HG03460 (cell line): ENCODE measurements around the gene ARMC7.

Source experiments
- ATAC-seq: cut with Tn5 transposase; IDR thresholded peaks from one replicate; pipeline ENCODE4 v1.9.1; 2021; ENCODE audit not compliant: unreplicated experiment

The ARMC7 gene

GRCh38 chr17:75077496-75078283 lies 32.1 kb upstream of the ARMC7 start:
- ATAC-seq: no peak

- no peak for ATAC-seq
These were observed 31.3 kb upstream of the ARMC7 start for GRCh38 chr17:75078284-75079022.

- ATAC-seq: no peak
These were observed 30.8 kb upstream of the ARMC7 start for GRCh38 chr17:75079023-75079373.

GRCh38 chr17:75081611-75082540 lies 27.9 kb upstream of the ARMC7 start:
- no peak for ATAC-seq

GRCh38 chr17:75082683-75083082 lies 27.1 kb upstream of the ARMC7 start:
- ATAC-seq: no peak

- ATAC-seq: no peak
These were observed 25.6 kb upstream of the ARMC7 start for GRCh38 chr17:75084039-75084660.

- no peak for ATAC-seq
These were observed 23.1 kb upstream of the ARMC7 start for GRCh38 chr17:75086496-75087181.

- ATAC-seq: no peak
These were observed 22.6 kb upstream of the ARMC7 start for GRCh38 chr17:75087182-75087557.

- ATAC-seq: no peak
These were observed 22.0 kb upstream of the ARMC7 start, which contains the start of gene SLC16A5 for GRCh38 chr17:75087558-75088453. TSS of gene SLC16A5 (plus strand) at chr17:75087954. CDS start at chr17:75093637, 5,683 bp downstream.

GRCh38 chr17:75088465-75089417 lies 21.0 kb upstream of the ARMC7 start:
- no peak for ATAC-seq

GRCh38 chr17:75090871-75091854 lies 18.6 kb upstream of the ARMC7 start:
- ATAC-seq: no peak

- ATAC-seq: no peak
These were observed 17.9 kb upstream of the ARMC7 start for GRCh38 chr17:75091855-75092327.

GRCh38 chr17:75093548-75094158 lies 16.1 kb upstream of the ARMC7 start:
- ATAC-seq: no peak

- ATAC-seq: no peak
These were observed 14.8 kb upstream of the ARMC7 start for GRCh38 chr17:75094871-75095399.

GRCh38 chr17:75096082-75096625 lies 13.6 kb upstream of the ARMC7 start:
- no peak for ATAC-seq

- ATAC-seq: no peak
These were observed 11.9 kb upstream of the ARMC7 start for GRCh38 chr17:75097865-75098264.
